Aorta (tissue), 5 donors: Measurements from ENCODE around the gene SNX9. TPM values are rescaled to one million over a fixed set of nuclear protein-coding genes. Genes with fewer than 3 reads are reported as not detected.
"Not testable (repeated sequence)": the region's sequence is repeated elsewhere in the genome, so short reads cannot be mapped to it uniquely, and the experiment has no call there.

ENCODE experiments used
- ATAC-seq: fragments of 200-7000 bp; cut with Tn5 transposase; one replicate; pipeline ENCODE4 v1.9.1; 2022; ENCODE audit warnings: moderate library complexity; ENCODE audit not compliant: low FRiP score
- DNase-seq, 2 donors: peaks; one replicate each; pipeline ENCODE4 v3.0.0-alpha.2; 2020
- H3K27ac ChIP-seq, 2 donors: one replicate each; pipeline ENCODE4 v1.5.1; 2013; ENCODE audit warnings: low read length in 2 of 2, mild to moderate bottlenecking in 2 of 2, moderate library complexity in 2 of 2, control low read depth in 1 of 2, inconsistent platforms in 1 of 2, low read depth in 1 of 2
- H3K27me3 ChIP-seq, 2 donors: one replicate each; pipeline ENCODE4 v1.6.1; 2013; ENCODE audit warnings: control low read depth in 1 of 2, low read length in 1 of 2, mild to moderate bottlenecking in 1 of 2, moderate library complexity in 1 of 2; ENCODE audit not compliant: insufficient read depth in 2 of 2, control insufficient read depth in 1 of 2
- H3K36me3 ChIP-seq, 2 donors: one replicate each; pipeline ENCODE4 v1.6.1; 2013; ENCODE audit warnings: control low read depth in 1 of 2, low read length in 1 of 2, mild to moderate bottlenecking in 1 of 2; ENCODE audit not compliant: insufficient read depth in 2 of 2, control insufficient read depth in 1 of 2
- H3K4me1 ChIP-seq, 2 donors: one replicate each; pipeline ENCODE4 v1.6.1; 2013; ENCODE audit warnings: low read length in 2 of 2, control low read depth in 1 of 2, mild to moderate bottlenecking in 1 of 2, moderate library complexity in 1 of 2; ENCODE audit not compliant: insufficient read depth in 2 of 2, control insufficient read depth in 1 of 2
- H3K4me3 ChIP-seq, 2 donors: one replicate each; pipeline ENCODE4 v1.5.1; 2013; ENCODE audit warnings: low read length in 2 of 2, control low read depth in 1 of 2, mild to moderate bottlenecking in 1 of 2
- H3K9me3 ChIP-seq: one replicate; pipeline ENCODE4 v1.6.1; 2013; ENCODE audit warnings: mild to moderate bottlenecking, low read length; ENCODE audit not compliant: control insufficient read depth
- WGBS, 2 donors: extraction: QIAGEN DNeasy Blood & Tissue Kit; methylation state at CpG; one replicate each; pipeline ENCODE4 v1.1.7; 2013; 5-methylcytosine and 5-hydroxymethylcytosine counted together
- intact Hi-C, 2 donors: fragments of 100-400 bp; cut with DNase I; formaldehyde crosslinking; loops; one replicate each; pipeline versions ENCODE4 v1.14.2 to v1.15.0; 2022
- polyA plus RNA-seq, 2 donors: library from polyadenylated mRNA; stranded (reverse); fragments of 200-250 nt; gene quantifications; one replicate each; pipeline ENCODE4 v1.2.3, GENCODE V29; 2013
- total RNA-seq, 2 donors: library from RNA; stranded (reverse); fragmentation: NEBNext Ultra II Directional; extraction: Animal tissue kit (Norgen Biotek cat#: 25700); gene quantifications; one replicate each; pipeline ENCODE4 v1.2.1, GENCODE V29; 2021
- donor health status: healthy with polysubstance abuse.
- donor health status: Bipolar disorder and iron deficiency.
- donor health status: DM: no; HTN: no; CAD: no.
- donor health status: DM: no; HTN: no; CAD: no.
- donor health status: DM: yes; HTN: yes; CAD: no.

SNX9 gene
- total and polyA plus RNA-seq, 4 donors, result 50.6 to 95.5 (median 82.1) TPM

DNA sequence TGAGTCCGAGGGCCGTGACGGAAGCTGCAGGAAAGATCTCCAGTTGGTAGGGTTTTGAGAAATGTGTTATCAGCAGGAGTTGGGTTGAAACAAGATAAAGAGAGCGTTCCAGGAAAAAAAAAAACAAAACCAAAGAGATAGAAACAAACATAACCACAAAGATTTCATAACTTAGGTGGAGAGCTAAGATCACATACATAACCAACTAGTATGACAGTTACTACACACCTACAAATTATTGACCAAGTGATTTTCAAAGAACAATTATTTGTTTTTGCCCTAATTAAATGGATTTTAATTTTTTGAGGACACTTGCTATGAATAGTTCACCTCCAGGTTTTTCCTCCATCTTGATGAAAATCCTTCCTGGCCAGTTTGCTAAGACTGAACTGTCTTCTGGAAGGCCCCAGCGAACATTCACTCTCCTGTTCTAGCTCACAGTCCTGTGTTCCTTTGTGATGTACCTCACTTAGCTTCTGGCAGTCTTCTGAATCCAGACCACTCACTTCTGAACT is 69.4 kb downstream of the SNX9 start:
- intact Hi-C loops, result no loop called here
- H3K4me1 ChIP-seq, result no peaks in the 10 kb centered on the region
- 82 to 86% methylated on average over 5 of the region's 5 CpGs for WGBS, 2 donors
- H3K27me3 ChIP-seq, result no peaks in the 10 kb centered on the region
- ATAC-seq, result no peak
- no peaks in the 10 kb centered on the region for H3K9me3 ChIP-seq
- DNase-seq, result no peak
- peaks cover 0 to 4% of the 10 kb centered on the region in 2 donors for H3K36me3 ChIP-seq
- no peak overlapping the region for H3K27ac ChIP-seq
- H3K4me3 ChIP-seq, result no peak overlapping the region

DNA sequence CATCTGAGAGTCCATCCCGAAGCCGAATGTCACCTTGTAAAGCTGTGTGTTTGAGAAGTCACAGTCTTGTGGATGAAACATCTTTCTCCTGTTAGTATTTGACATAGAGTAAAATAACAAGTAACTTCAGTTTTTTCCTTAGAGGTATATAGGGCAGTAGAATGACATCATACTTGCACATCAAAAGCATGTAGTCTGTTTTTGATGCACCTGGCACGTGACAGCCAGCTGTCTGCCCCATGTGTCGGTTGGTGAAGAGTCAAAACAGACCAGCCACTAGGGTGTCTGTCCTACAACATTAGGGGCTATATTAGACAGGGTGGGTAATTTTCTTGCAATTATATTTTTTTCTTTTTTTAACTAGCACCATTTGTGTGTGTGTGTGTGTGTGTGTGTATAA is 70.2 kb downstream of the SNX9 start:
- no peaks in the 10 kb centered on the region for H3K27me3 ChIP-seq
- no peak overlapping the region for H3K4me3 ChIP-seq
- ATAC-seq, result no peak
- no peaks in the 10 kb centered on the region for H3K9me3 ChIP-seq
- intact Hi-C loops, result no loop called here
- H3K27ac ChIP-seq, result no peak overlapping the region
- H3K36me3 ChIP-seq, result peaks cover 0 to 4% of the 10 kb centered on the region in 2 donors
- H3K4me1 ChIP-seq, result no peaks in the 10 kb centered on the region
- no peak for DNase-seq
- WGBS, 2 donors, result 92 to 97% methylated on average over 4 of the region's 4 CpGs

DNA sequence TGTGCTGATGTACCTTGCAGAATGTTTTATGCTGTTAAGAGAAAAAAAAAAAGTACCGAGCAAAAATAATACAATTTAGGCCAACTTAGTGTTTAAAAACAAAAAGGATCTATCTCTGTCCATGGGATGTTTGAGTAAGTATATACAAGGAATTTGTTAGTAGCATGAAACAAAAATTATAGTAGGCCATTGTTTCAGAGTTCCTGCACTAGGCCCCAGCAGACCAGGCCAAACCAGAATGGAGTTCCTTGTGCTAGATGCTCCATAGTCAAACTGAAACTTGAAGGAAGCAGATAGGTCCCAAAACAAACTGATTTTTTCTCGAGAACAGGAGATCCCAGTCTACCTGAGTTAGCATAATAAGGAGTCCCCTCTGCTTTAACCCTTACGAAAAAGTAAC is 72.5 kb downstream of the SNX9 start:
- intact Hi-C loops, result no loop called here
- Histone ChIP-seq H3K4me1 (no peaks in the 10 kb centered on the region), H3K4me3 (no peak overlapping the region), H3K9me3 (no peaks in the 10 kb centered on the region), H3K27ac (no peak overlapping the region), H3K36me3 (peaks cover 0 to 4% of the 10 kb centered on the region in 2 donors), H3K27me3 (no peaks in the 10 kb centered on the region)
- DNase-seq (no peak), ATAC-seq (no peak)
- WGBS, 2 donors, result 86 to 88% methylated on average over 3 of the region's 3 CpGs

DNA sequence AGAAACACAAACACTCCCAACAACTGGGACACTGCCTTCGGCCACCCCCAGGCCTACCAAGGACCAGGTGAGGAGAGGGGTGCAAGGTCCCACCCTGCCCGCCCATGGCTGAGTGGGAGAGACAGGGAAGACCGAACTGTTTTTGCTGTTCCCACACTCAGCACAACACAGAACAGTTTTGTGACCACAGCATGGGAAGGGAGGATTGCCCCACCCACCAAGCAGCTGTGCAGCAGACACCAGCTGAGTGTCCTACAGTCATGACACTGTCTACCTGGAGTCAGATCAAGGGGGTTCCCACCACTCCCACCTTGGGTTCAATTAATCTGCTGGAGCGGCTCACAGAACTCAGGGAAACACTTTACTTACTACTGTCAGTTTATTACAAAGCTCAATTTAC is 73.9 kb downstream of the SNX9 start:
- no peak for ATAC-seq
- no peak overlapping the region for H3K27ac ChIP-seq
- 90 to 91% methylated on average over 4 of the region's 4 CpGs for WGBS, 2 donors
- H3K9me3 ChIP-seq, result no peaks in the 10 kb centered on the region
- peaks cover 0 to 4% of the 10 kb centered on the region in 2 donors for H3K36me3 ChIP-seq
- DNase-seq, result no peak
- H3K4me3 ChIP-seq, result no peak overlapping the region
- intact Hi-C loops, result no loop called here
- H3K4me1 ChIP-seq, result no peaks in the 10 kb centered on the region
- H3K27me3 ChIP-seq, result no peaks in the 10 kb centered on the region

DNA sequence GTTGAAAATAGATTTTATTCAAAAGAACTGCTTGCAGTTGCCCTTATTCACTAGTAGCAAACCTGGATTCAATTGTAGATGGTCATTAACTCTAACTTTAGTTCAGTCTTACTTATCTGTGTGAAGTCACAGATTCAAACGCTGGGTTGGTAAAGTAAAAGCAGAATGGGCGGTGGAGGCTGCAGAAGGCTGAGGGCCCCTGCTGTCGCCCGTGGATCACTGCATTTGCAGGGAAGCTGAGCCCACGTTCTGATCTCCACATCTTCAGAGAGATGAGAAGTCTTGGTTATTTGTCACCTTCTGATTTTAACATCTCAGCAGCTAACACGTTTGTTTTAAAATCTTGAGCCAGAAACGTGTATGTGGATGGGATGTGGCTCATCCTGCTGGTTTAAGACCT is 75.1 kb downstream of the SNX9 start:
- no peaks in the 10 kb centered on the region for H3K9me3 ChIP-seq
- intact Hi-C loops, result no loop called here
- no peaks in the 10 kb centered on the region for H3K4me1 ChIP-seq
- ATAC-seq (no peak), DNase-seq (no peak)
- H3K27me3 ChIP-seq, result no peaks in the 10 kb centered on the region
- peaks cover 0 to 4% of the 10 kb centered on the region in 2 donors for H3K36me3 ChIP-seq
- H3K27ac ChIP-seq, result no peak overlapping the region
- no peak overlapping the region for H3K4me3 ChIP-seq
- 34 to 45% methylated on average over 7 of the region's 7 CpGs for WGBS, 2 donors

DNA sequence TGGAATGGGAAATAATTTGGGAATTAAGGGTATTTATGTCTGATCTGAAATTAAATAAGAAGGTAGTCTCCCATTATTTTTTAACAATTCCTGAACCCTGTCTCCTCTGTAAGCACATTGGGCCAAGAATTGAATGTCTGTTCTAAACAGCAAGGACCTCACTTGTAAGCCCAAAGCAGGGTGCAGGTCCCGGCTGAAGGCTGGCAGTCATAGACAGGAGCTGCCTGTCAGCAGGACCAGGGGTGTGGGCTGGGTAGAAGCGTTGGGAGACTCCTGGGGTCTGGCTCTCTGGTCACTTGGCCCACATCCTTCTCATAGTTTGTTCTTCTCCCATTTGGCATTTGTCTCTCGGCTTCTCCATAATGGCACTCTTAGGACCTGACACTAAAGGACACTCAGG is 75.6 kb downstream of the SNX9 start:
- Histone ChIP-seq H3K9me3 (no peaks in the 10 kb centered on the region), H3K27me3 (no peaks in the 10 kb centered on the region), H3K27ac (no peak overlapping the region), H3K4me3 (no peak overlapping the region), H3K4me1 (no peaks in the 10 kb centered on the region), H3K36me3 (peaks cover 0 to 4% of the 10 kb centered on the region in 2 donors)
- DNase-seq (no peak), ATAC-seq (no peak)
- intact Hi-C loops, result no loop called here
- 67 to 80% methylated on average over 3 of the region's 3 CpGs for WGBS, 2 donors

DNA sequence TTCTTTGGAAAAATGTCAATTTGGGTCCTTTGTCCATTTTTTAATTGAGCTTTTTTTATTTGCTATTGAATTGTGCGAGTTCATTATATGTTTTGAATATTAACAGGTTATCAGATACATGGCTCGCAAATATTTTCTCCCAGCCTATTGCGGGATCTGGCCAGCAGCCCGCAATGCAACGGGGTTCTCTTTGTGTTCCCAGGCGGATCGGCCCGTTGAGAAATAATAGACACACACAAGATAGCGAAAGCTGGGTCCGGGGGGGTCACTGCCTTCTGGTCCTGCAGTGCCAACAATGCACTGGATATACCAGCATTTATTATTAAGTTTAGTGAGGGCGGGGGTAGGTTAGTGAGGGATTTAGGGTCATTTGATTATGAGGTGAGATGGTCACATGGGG is 77.2 kb downstream of the SNX9 start:
- intact Hi-C loops, ATAC-seq, DNase-seq, H3K4me3 ChIP-seq, H3K9me3 ChIP-seq, H3K27me3 ChIP-seq, H3K4me1 ChIP-seq, H3K36me3 ChIP-seq, H3K27ac ChIP-seq: not testable (repeated sequence)
- 82 to 83% methylated on average over 10 to 11 of the region's 11 CpGs for WGBS, 2 donors

DNA sequence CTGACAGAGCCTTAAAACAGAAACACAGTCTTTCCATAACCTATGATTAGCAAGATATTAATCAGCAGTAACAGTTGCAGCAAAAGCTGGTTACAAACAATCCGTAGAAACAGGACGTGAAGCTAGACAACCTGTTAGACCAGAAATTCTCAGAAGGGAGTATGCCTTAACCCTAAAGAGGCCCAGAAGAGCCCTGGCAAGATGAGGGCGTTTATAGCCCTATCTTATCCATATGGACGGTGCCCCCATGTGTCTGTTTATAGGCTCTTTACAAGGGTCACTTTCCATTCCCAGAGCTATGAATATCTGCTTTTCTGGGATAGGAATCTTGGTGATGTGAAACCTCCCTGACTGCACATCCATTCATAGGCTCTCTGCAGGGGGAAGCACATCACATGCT is 77.7 kb downstream of the SNX9 start:
- H3K36me3 ChIP-seq, H3K27ac ChIP-seq, H3K4me3 ChIP-seq: not testable (repeated sequence)

DNA sequence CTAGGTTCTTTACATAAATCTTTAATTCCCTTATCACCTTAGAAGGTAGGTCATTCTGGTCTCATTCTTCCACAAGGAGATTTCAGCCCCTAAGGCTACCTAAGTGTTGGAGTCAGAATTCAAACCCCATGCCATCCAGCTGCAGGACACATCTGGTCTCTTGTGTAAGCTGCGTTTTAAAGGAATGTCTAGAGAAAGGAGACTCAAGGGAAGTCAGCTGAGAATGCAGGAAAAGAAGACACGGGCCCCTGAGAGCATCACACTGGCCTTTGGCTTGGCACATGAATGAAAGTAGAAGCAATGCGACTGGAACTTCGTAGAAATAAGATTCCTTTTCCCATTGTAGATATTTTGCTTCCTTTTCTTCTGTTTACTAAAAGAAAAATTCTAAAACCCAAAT is 82.0 kb downstream of the SNX9 start:
- Histone ChIP-seq H3K27ac (no peak overlapping the region), H3K36me3 (peaks cover 2 to 8% of the 10 kb centered on the region in 2 donors), H3K27me3 (no peaks in the 10 kb centered on the region), H3K9me3 (no peaks in the 10 kb centered on the region), H3K4me3 (no peak overlapping the region), H3K4me1 (no peaks in the 10 kb centered on the region)
- no peak for DNase-seq
- WGBS, 2 donors, result 73 to 77% methylated on average over 4 of the region's 4 CpGs
- intact Hi-C loops, result no loop called here
- ATAC-seq, result no peak

More for the DNA sequence above, 77.7 kb downstream of the SNX9 start:
- intact Hi-C loops, H3K9me3 ChIP-seq, ATAC-seq, H3K27me3 ChIP-seq, H3K4me1 ChIP-seq, DNase-seq: not testable (repeated sequence)
- 46 to 54% methylated on average over 4 of the region's 4 CpGs for WGBS, 2 donors
